LoVo (cell line): ENCODE results near the gene GBX1.

Experiments
- DNase-seq: peaks from one replicate; pipeline ENCODE4 v3.0.0-alpha.2; 2016; ENCODE audit warnings: low spot score

GBX1 gene

GRCh38 chr7:151126491-151127137, 40.9 kb downstream of the GBX1 start:
- DNase-seq, result no peak

DNA sequence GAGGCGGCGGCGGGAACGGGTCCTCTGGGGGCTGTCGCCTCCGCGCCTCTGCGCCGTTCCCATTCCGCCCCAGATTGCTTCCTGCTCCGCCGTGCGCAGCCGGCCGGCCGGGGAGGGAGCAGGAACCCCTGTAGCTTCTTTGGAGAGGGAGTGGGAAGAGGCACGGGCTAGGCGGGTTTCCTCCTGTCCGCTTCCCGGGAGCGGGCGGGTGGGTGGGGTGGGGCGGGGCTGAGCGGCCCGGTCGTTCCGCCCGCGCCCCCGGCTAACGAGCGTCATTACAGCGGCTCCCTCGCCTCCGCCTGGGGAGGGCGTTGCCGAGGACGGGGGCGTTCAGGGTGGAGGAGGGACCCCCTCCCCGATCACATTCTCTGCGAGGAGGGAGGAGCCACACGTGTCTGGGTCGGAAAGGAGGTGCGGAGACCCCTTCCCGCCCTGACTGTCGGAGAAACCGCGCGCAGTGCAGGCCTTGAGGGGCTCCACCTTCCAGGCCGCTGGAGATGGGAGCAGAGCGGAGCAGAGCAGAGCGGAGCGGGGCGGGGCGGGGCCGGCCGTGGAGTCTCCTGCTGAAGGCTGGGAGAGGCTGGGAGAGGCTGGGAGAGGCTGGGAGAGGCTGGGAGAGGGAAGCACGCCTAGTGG, 41.5 kb downstream of the GBX1 start:
- no peak for DNase-seq

DNA sequence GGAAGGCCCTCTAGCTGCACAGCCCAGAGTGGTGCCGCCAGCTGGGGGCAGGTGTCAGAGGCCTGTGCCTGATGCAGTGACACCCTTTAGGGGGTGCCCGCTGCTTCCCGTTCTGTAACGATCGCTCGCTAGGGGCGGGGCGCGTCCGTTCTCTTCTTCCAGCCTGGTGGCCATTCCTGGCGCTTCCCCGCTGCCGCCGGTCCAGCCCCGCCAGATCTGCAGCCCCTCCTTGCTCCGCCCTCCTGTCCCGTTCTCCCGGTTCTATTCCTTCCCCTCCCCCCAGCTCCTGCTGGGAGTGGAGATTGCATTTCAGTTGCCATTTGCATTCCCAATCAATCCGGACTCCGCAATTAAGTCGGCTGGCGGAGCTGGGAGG, 42.0 kb downstream of the GBX1 start:
- no peak for DNase-seq

GRCh38 chr7:151124899-151125399, 42.5 kb downstream of the GBX1 start:
- DNase-seq, result no peak

GRCh38 chr7:151124481-151124880, 43.0 kb downstream of the GBX1 start:
- DNase-seq, result no peak

GRCh38 chr7:151123822-151124464, 43.6 kb downstream of the GBX1 start:
- peak; percentile 85 for DNase-seq

DNA sequence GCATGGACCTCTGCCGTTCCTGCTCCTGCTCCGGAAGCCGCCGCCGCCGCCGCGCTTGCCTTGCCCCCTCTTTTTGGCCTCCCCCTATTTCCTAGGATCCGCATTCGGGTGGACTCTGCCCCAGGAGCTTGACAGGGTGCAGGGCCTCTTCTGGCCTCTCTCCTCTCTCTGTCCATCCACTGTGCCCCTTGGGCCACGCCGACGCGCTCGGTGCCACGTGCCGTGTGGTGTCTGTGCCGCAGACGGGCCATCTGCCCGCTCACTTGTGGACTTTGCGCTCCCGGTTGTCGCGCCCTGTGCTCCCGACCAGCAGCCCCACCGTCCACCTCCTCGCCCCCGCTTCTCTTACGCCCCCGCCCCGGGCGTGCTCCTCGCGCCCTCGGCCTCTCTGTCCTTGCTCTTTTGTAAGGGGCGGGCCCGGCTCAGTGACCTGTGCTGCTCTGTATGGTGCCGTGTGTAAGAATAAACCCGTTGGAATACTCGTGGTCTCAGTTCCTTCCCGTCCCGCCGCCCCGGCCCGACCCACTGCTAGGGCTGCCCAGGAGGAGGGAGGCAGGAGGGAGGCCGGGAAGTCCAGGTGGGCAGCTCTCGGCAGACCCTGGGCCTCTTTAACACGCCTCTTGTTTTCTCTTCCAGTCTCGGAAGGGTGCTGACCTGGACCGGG, 44.2 kb downstream of the GBX1 start:
- DNase-seq, result no peak

- no peak for DNase-seq
Measured at GRCh38 chr7:151122796-151123157, 44.7 kb downstream of the GBX1 start.

- no peak for DNase-seq
Measured at GRCh38 chr7:151122276-151122675, 45.2 kb downstream of the GBX1 start.

DNA sequence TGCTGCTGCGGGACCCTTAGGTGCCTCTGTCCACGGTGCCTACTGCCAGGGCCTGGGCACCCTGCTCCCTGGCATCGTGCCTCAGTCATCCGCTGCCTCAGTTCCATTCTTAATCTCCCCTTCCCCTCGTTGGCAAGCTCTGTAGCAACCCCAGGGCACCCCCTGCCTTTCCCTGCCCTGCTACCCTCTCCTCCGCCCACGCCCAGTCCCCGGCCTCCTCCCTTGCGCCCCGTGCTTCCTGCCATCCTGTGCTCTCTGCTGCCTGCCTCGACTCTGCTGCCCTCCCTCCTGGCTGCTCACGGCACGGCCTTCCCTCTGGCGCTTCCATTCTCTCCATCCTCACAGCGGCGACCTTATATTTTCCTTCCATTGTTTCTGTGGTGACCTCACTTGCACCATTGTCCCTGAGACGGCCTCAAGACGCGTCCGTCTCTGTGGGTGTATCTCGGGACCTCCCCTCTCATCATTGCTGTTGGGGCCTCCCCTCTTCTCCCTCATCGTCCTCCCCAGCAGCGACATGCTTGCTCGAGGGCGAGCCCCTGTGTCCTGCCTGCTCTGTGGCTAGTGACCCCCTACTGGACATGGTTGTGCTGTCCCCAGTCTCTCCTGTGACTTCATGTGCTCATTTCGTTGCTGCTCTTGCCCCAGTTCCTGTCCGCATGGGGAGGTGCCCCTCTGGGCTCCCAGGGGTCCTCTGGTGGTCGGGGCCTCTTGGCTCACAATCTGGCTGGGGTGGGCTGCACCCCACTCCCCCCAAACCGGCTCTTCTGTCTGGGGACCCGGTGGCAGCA, 45.9 kb downstream of the GBX1 start:
- no peak for DNase-seq

- no peak for DNase-seq
Measured at GRCh38 chr7:151120896-151121295, 46.6 kb downstream of the GBX1 start.

DNA sequence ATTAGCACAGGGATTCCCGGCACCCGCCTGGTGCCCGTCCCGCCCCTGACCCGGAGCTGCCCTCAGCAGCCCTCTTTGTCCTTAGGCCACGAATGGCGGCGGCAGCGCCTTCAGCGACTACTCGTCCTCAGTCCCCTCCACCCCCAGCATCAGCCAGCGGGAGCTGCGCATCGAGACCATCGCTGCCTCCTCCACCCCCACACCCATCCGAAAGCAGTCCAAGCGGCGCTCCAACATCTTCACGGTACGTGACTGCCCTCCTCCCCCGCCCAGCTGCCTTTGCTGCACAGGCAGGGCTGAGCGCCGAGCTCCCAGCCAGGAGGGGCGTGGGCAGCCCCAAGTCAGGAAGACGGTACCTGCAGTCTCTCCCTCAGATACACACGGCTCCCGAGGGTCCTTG, 47.6 kb downstream of the GBX1 start:
- DNase-seq, result no peak

DNA sequence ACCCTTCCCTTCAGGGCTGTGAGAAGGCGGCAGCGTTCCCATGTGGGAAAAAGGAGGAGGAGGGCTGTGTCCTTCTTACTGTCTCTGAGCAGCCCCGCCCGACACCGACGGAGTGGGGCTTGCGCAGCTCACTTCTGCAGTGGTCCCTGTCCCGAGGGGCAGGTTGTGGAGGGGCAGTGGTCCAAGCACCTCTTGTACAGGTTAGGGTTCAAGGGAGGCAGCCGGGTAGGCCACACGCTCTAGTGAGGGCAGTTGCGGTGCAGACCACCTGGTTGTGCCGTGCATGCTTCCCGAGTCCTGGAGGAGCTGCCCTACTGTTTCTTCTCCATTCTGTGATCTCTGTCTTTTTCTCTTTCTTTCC, 48.5 kb downstream of the GBX1 start:
- DNase-seq, result no peak

DNA sequence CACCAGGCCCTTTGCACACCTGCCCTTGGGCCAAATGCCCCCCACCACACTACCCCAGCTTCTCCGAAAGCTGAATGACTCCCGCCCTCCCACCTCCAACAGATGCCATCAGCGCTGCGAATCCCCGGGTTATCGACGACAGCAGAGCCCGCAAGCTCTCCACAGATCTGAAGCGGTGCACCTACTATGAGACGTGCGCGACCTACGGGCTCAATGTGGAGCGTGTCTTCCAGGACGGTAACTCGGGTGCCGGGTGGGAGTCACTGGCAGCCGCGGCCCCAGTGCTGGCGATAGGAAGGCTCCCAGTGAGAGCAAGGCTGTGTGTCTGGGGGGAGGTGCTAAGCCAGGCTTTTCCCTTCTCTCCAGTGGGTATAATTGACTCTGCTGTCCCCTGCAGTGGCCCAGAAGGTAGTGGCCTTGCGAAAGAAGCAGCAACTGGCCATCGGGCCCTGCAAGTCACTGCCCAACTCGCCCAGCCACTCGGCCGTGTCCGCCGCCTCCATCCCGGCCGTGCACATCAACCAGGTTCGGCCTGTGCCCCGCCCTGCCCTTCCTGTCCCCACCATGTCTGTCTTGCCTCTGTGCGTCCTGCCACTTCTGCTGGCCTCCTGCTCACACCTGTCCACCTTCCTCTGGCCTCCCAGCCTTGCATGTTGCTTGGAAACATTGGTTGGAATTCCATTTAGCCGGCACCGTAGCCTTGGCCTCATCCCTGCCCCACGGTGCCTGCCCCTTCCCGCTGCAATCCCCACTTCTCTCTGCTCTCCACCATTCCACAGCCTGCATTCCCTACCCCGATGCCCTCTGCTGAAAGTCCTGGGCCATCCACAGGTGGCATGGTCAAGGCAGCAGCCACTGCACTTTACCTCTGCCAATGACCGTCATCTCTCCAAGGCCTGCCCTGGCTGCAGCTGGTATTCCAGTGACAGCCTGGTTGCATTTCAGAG, 49.1 kb downstream of the GBX1 start:
- DNase-seq, result no peak

DNA sequence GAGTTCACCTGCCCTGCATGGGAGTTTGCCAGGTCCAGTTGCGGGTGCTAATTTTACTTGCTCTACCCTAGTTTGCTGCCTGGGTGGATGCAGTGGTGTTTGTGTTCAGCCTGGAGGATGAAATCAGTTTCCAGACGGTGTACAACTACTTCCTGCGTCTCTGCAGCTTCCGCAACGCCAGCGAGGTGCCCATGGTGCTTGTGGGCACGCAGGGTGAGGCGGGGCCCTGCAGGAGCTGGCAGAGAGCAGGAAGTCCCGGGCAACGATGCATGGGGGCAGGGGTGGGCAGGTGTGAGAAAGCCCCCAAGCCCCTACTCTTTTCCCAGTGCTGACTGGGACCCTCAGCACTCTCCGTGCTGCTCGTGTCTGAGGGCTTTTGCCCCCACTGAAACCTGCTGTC, 49.9 kb downstream of the GBX1 start:
- no peak for DNase-seq

DNA sequence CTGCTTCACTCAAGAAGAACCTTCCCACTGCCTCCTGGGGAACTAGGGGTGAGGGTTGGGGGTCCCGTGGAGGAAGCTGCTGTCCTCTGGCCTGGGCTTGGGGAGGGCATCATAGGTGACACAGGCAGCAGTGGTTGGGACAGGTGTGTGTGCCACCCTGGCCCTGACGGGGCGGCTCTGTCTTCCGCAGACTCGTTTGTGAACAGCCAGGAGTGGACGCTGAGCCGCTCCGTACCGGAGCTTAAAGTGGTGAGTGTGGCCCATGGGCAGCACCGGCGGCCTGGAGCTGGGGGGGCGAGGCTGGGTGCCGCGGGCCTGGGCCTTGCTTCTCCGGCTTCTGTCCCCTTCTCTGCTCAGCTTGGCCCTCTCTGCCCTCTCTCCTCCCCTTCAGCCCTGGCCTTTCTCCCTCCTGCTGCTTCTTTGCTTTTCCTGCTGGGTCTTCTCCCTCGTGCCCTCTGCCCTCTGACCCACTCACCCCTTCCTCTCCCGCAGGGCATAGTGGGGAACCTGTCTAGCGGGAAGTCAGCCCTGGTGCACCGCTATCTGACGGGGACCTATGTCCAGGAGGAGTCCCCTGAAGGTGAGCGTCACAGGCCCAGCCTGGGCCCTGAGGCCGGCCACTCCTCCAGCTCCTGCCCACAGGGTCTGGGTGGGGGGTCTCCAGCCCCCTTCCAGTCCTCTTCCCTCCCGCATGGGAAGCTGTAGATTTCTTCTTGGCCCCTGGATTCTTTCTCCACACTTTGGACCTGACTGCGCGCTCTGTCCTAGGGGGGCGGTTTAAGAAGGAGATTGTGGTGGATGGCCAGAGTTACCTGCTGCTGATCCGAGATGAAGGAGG, 50.7 kb downstream of the GBX1 start:
- no peak for DNase-seq

- peak; percentile 52 for DNase-seq
Measured at GRCh38 chr7:151115836-151116418, 51.6 kb downstream of the GBX1 start.

- no peak for DNase-seq
Measured at GRCh38 chr7:151115121-151115835, 52.2 kb downstream of the GBX1 start.
